ENCODE data around the gene NTRK2. TPM values are rescaled to one million over a fixed set of nuclear protein-coding genes. Genes with fewer than 3 reads are reported as not detected.

Gene NTRK2
- total RNA-seq, 2 experiments from 2014 or later = 0.06 TPM; not detected in 1

GRCh38 chr9:84748112-84748511, 78.6 kb downstream of the NTRK2 start:
- intact Hi-C loops (cut with micrococcal nuclease; ENCODE audit: unreplicated experiment) = no loop called here
- DNase-seq (ENCODE audit: low spot score) = no peak
- CTCF ChIA-PET (ENCODE audit: unreplicated experiment) = no interaction called here

GRCh38 chr9:84750152-84750865, 80.8 kb downstream of the NTRK2 start:
- Histone ChIP-seq H3K79me2 (ENCODE audit: insufficient read depth, low read depth, low read length) (no peaks in the 10 kb centered on the region), H3K4me2 (ENCODE audit: low read length) (no peak overlapping the region), H3K36me3 (ENCODE audit: insufficient read depth, low read length) (no peaks in the 10 kb centered on the region), H3K4me3 (ENCODE audit: low read depth, low read length, poor library complexity, severe bottlenecking) (no peak overlapping the region), H3K4me1 (ENCODE audit: insufficient read depth, low read length, poor library complexity, severe bottlenecking) (no peaks in the 10 kb centered on the region), H3K9me2 (ENCODE audit: insufficient read depth, low read length) (no peaks in the 10 kb centered on the region), H3K27ac (ENCODE audit: low read depth, low read length, poor library complexity, severe bottlenecking) (no peak overlapping the region), H2AFZ (ENCODE audit: low read length) (no peak overlapping the region), H4K20me1 (ENCODE audit: insufficient read depth, low read length) (no peaks in the 10 kb centered on the region), H3K9me3 (ENCODE audit: low read length) (no peaks in the 10 kb centered on the region)
- TF ChIP-seq CTCF (conservative IDR thresholded peaks at IDR 0.05; ENCODE audit: low read length) = no peak
- no TSS peak for BruUV-seq (replicated peaks)
- CTCF ChIA-PET (ENCODE audit: unreplicated experiment) = no interaction called here
- POLR2A ChIA-PET = no interaction called here
- intact Hi-C loops (cut with micrococcal nuclease; ENCODE audit: unreplicated experiment) = no loop called here
- DNase-seq (ENCODE audit: low spot score) = no peak

More at GRCh38 chr9:84748112-84748511, 78.6 kb downstream of the NTRK2 start:
- no TSS peak for BruUV-seq (replicated peaks)
- H3K4me3 ChIP-seq (ENCODE audit: low read depth, low read length, poor library complexity, severe bottlenecking) = no peak overlapping the region
- no peak overlapping the region for H3K27ac ChIP-seq (ENCODE audit: low read depth, low read length, poor library complexity, severe bottlenecking)
- POLR2A ChIA-PET = no interaction called here
- H3K4me1 ChIP-seq (ENCODE audit: insufficient read depth, low read length, poor library complexity, severe bottlenecking) = no peaks in the 10 kb centered on the region
- H3K9me2 ChIP-seq (ENCODE audit: insufficient read depth, low read length) = no peaks in the 10 kb centered on the region
- H3K79me2 ChIP-seq (ENCODE audit: insufficient read depth, low read depth, low read length) = no peaks in the 10 kb centered on the region
- H4K20me1 ChIP-seq (ENCODE audit: insufficient read depth, low read length) = no peaks in the 10 kb centered on the region
- TF ChIP-seq EZH2phosphoT487 (IDR thresholded peaks at IDR 0.05; ENCODE audit: borderline replicate concordance, low read depth, low read length) (no peak), CTCF (conservative IDR thresholded peaks at IDR 0.05; ENCODE audit: low read length) (no peak)
- H3K9me3 ChIP-seq (ENCODE audit: low read length) = no peaks in the 10 kb centered on the region
- no peak overlapping the region for H3K4me2 ChIP-seq (ENCODE audit: low read length)
- H3K36me3 ChIP-seq (ENCODE audit: insufficient read depth, low read length) = no peaks in the 10 kb centered on the region
- no peak overlapping the region for H2AFZ ChIP-seq (ENCODE audit: low read length)

- Histone ChIP-seq H3K4me2 (ENCODE audit: low read length) (no peak overlapping the region), H3K9me2 (ENCODE audit: insufficient read depth, low read length) (no peaks in the 10 kb centered on the region), H3K79me2 (ENCODE audit: insufficient read depth, low read depth, low read length) (no peaks in the 10 kb centered on the region), H2AFZ (ENCODE audit: low read length) (no peak overlapping the region), H3K4me1 (ENCODE audit: insufficient read depth, low read length, poor library complexity, severe bottlenecking) (no peaks in the 10 kb centered on the region), H3K4me3 (ENCODE audit: low read depth, low read length, poor library complexity, severe bottlenecking) (no peak overlapping the region), H3K36me3 (ENCODE audit: insufficient read depth, low read length) (no peaks in the 10 kb centered on the region), H3K27ac (ENCODE audit: low read depth, low read length, poor library complexity, severe bottlenecking) (no peak overlapping the region), H3K9me3 (ENCODE audit: low read length) (no peaks in the 10 kb centered on the region), H4K20me1 (ENCODE audit: insufficient read depth, low read length) (no peaks in the 10 kb centered on the region)
- no TSS peak for BruUV-seq (replicated peaks)
- POLR2A ChIA-PET = no interaction called here
- DNase-seq (ENCODE audit: low spot score) = no peak
- intact Hi-C loops (cut with micrococcal nuclease; ENCODE audit: unreplicated experiment) = no loop called here
- CTCF ChIA-PET (ENCODE audit: unreplicated experiment) = no interaction called here
- TF ChIP-seq EZH2phosphoT487 (IDR thresholded peaks at IDR 0.05; ENCODE audit: borderline replicate concordance, low read depth, low read length) (no peak), CTCF (conservative IDR thresholded peaks at IDR 0.05; ENCODE audit: low read length) (no peak)
These were observed 82.4 kb downstream of the NTRK2 start for GRCh38 chr9:84751921-84752320.

Measured in OCI-LY7 (cell line).